ENCODE measurements around the gene DRC7. TPM values are rescaled to one million over a fixed set of nuclear protein-coding genes. Genes with fewer than 3 reads are reported as not detected.

DRC7 gene
- total and polyA plus RNA-seq, 5 experiments from 2014 or later = not detected

GRCh38 chr16:57651344-57652333, 43.0 kb upstream of the DRC7 start:
- H3K27ac Mint-ChIP-seq = peak overlapping the region in 7 of 10 donors; percentile 3 to 79 (median 57)
- peaks cover 23 to 57% (median 39%) of the 10 kb centered on the region in 4 donors for H3K4me1 Mint-ChIP-seq
- DNase-seq = no peak
- H3K27me3 Mint-ChIP-seq = no peaks in the 10 kb centered on the region
- peak in 1 of 2 donors; percentile 31 for ATAC-seq
- H3K4me3 Mint-ChIP-seq = peak overlapping the region in 2 of 10 donors; percentile 32 to 40
- H3K36me3 Mint-ChIP-seq = no peaks in the 10 kb centered on the region
- POLR2A ChIA-PET = no interaction called here
- H3K9me3 Mint-ChIP-seq = no peaks in the 10 kb centered on the region

- no peaks in the 10 kb centered on the region for H3K36me3 Mint-ChIP-seq
- H3K27ac Mint-ChIP-seq = peak overlapping the region in 2 of 10 donors; percentile 57 to 78
- no peaks in the 10 kb centered on the region for H3K27me3 Mint-ChIP-seq
- peaks cover 16 to 47% (median 28%) of the 10 kb centered on the region in 4 donors for H3K4me1 Mint-ChIP-seq
- H3K9me3 Mint-ChIP-seq = no peaks in the 10 kb centered on the region
- no peak for DNase-seq
- no peak for ATAC-seq
- POLR2A ChIA-PET = no interaction called here
- no peak overlapping the region for H3K4me3 Mint-ChIP-seq
Measured at GRCh38 chr16:57652695-57653471, 41.7 kb upstream of the DRC7 start.

- Mint-ChIP-seq H3K27ac (peak overlapping the region in 1 of 10 donors; percentile 25), H3K4me3 (no peak overlapping the region), H3K9me3 (no peaks in the 10 kb centered on the region), H3K36me3 (no peaks in the 10 kb centered on the region), H3K4me1 (peaks cover 12 to 42% (median 18%) of the 10 kb centered on the region in 4 donors), H3K27me3 (no peaks in the 10 kb centered on the region)
- DNase-seq (no peak), ATAC-seq (no peak)
- POLR2A ChIA-PET = no interaction called here
Measured at GRCh38 chr16:57653936-57654335, 40.7 kb upstream of the DRC7 start.

GRCh38 chr16:57656342-57656955, 38.2 kb upstream of the DRC7 start:
- H3K27ac Mint-ChIP-seq = peak overlapping the region in 5 of 10 donors; percentile 14 to 84 (median 47)
- H3K27me3 Mint-ChIP-seq = no peaks in the 10 kb centered on the region
- H3K9me3 Mint-ChIP-seq = no peaks in the 10 kb centered on the region
- DNase-seq (no peak), ATAC-seq (no peak)
- peak overlapping the region in 2 of 10 donors; percentile 39 to 50 for H3K4me3 Mint-ChIP-seq
- peaks cover 7 to 32% (median 9%) of the 10 kb centered on the region in 4 donors for H3K4me1 Mint-ChIP-seq
- H3K36me3 Mint-ChIP-seq = no peaks in the 10 kb centered on the region
- POLR2A ChIA-PET = no interaction called here

GRCh38 chr16:57657228-57657627, 37.4 kb upstream of the DRC7 start:
- no peak for DNase-seq
- Mint-ChIP-seq H3K36me3 (peaks cover 0 to 1% (median 0%) of the 10 kb centered on the region in 3 donors), H3K4me3 (no peak overlapping the region), H3K4me1 (peaks cover 0 to 24% (median 2%) of the 10 kb centered on the region in 4 donors), H3K27me3 (no peaks in the 10 kb centered on the region), H3K27ac (peak overlapping the region in 2 of 10 donors; percentile 46 to 53), H3K9me3 (no peaks in the 10 kb centered on the region)
- no peak for ATAC-seq
- POLR2A ChIA-PET = no interaction called here

- Mint-ChIP-seq H3K36me3 (peaks cover 0 to 1% (median 0%) of the 10 kb centered on the region in 3 donors), H3K4me1 (peaks cover 0 to 23% (median under 1%) of the 10 kb centered on the region in 4 donors), H3K27me3 (no peaks in the 10 kb centered on the region), H3K9me3 (no peaks in the 10 kb centered on the region), H3K27ac (peak overlapping the region in 2 of 10 donors; percentile 46 to 66), H3K4me3 (no peak overlapping the region)
- no peak for DNase-seq
- POLR2A ChIA-PET = no interaction called here
- ATAC-seq = no peak
Measured at GRCh38 chr16:57658130-57658877, 36.3 kb upstream of the DRC7 start.

- no peak overlapping the region for H3K4me3 Mint-ChIP-seq
- H3K36me3 Mint-ChIP-seq = peaks cover 0 to 1% (median 0%) of the 10 kb centered on the region in 3 donors
- H3K9me3 Mint-ChIP-seq = no peaks in the 10 kb centered on the region
- H3K27ac Mint-ChIP-seq = peak overlapping the region in 2 of 10 donors; percentile 49 to 51
- H3K4me1 Mint-ChIP-seq = peaks cover 0 to 23% (median under 1%) of the 10 kb centered on the region in 4 donors
- H3K27me3 Mint-ChIP-seq = no peaks in the 10 kb centered on the region
- ATAC-seq (no peak), DNase-seq (no peak)
- POLR2A ChIA-PET = no interaction called here
Measured at GRCh38 chr16:57658878-57659674, 35.5 kb upstream of the DRC7 start.

GRCh38 chr16:57660715-57661463, 33.7 kb upstream of the DRC7 start:
- Mint-ChIP-seq H3K27ac (peak overlapping the region in 1 of 10 donors; percentile 9), H3K4me3 (no peak overlapping the region), H3K27me3 (no peaks in the 10 kb centered on the region), H3K9me3 (no peaks in the 10 kb centered on the region), H3K36me3 (peaks cover 0 to 1% (median 0%) of the 10 kb centered on the region in 3 donors), H3K4me1 (peaks cover 0 to 17% (median under 1%) of the 10 kb centered on the region in 4 donors)
- POLR2A ChIA-PET = no interaction called here
- ATAC-seq = no peak
- DNase-seq = no peak

- DNase-seq (no peak), ATAC-seq (no peak)
- no peaks in the 10 kb centered on the region for H3K27me3 Mint-ChIP-seq
- H3K36me3 Mint-ChIP-seq = peaks cover 0 to 1% (median 0%) of the 10 kb centered on the region in 3 donors
- H3K27ac Mint-ChIP-seq = no peak overlapping the region
- peaks cover 0 to 11% (median under 1%) of the 10 kb centered on the region in 4 donors for H3K4me1 Mint-ChIP-seq
- H3K9me3 Mint-ChIP-seq = no peaks in the 10 kb centered on the region
- H3K4me3 Mint-ChIP-seq = no peak overlapping the region
- POLR2A ChIA-PET = no interaction called here
Measured at GRCh38 chr16:57661510-57661909, 33.1 kb upstream of the DRC7 start.

- POLR2A ChIA-PET = no interaction called here
Measured at GRCh38 chr16:57661936-57662906, 32.4 kb upstream of the DRC7 start.

More at GRCh38 chr16:57661936-57662906, 32.4 kb upstream of the DRC7 start:
- peaks cover 0 to 10% (median 0%) of the 10 kb centered on the region in 4 donors for H3K4me1 Mint-ChIP-seq
- H3K36me3 Mint-ChIP-seq = peaks cover 0 to 1% (median 0%) of the 10 kb centered on the region in 3 donors
- no peaks in the 10 kb centered on the region for H3K9me3 Mint-ChIP-seq
- no peak for DNase-seq
- no peaks in the 10 kb centered on the region for H3K27me3 Mint-ChIP-seq
- no peak for ATAC-seq
- H3K27ac Mint-ChIP-seq = peak overlapping the region in 1 of 10 donors; percentile 12
- no peak overlapping the region for H3K4me3 Mint-ChIP-seq
